Astrocyte (in vitro differentiated cells and primary cell): Measurements from ENCODE around the gene CRADD. TPM values are rescaled to one million over a fixed set of nuclear protein-coding genes. Genes with fewer than 3 reads are reported as not detected.

ENCODE experiments used
- DNase-seq: peaks from one replicate; pipeline ENCODE4 v3.0.0-alpha.2; 2010; ENCODE audit warnings: low read depth
- FAIRE-seq: peaks from 2 replicates; lab custom pipeline; 2011; peaks lifted over from hg19 to GRCh38; lab: Jason Lieb, UNC
- H2AFZ ChIP-seq: 2 replicates; pipeline ENCODE4 v1.6.0; 2012; ENCODE audit warnings: low read depth, low read length, inconsistent platforms
- H3K27ac ChIP-seq: 2 replicates; pipeline ENCODE4 v1.5.1; 2011; ENCODE audit warnings: low read depth, low read length, inconsistent platforms
- H3K27me3 ChIP-seq: 2 replicates; pipeline ENCODE4 v1.6.0; 2011; ENCODE audit warnings: low read length, inconsistent platforms; ENCODE audit not compliant: insufficient read depth
- H3K36me3 ChIP-seq: 2 replicates; pipeline ENCODE4 v1.5.1; 2011; ENCODE audit warnings: low read length, inconsistent platforms; ENCODE audit not compliant: insufficient read depth
- H3K4me1 ChIP-seq: 2 replicates; pipeline ENCODE4 v1.5.1; 2011; ENCODE audit warnings: low read length, inconsistent platforms; ENCODE audit not compliant: insufficient read depth
- H3K4me2 ChIP-seq: 2 replicates; pipeline ENCODE4 v1.6.0; 2012; ENCODE audit warnings: low read length, inconsistent platforms
- H3K4me3 ChIP-seq: 2 replicates; pipeline ENCODE4 v1.5.1; 2011; ENCODE audit warnings: low read depth, mild to moderate bottlenecking, low read length, inconsistent platforms; ENCODE audit not compliant: insufficient read depth
- H3K79me2 ChIP-seq: 2 replicates; pipeline ENCODE4 v1.6.0; 2012; ENCODE audit warnings: mild to moderate bottlenecking, low read length, inconsistent platforms; ENCODE audit not compliant: insufficient read depth
- H3K9ac ChIP-seq: 2 replicates; pipeline ENCODE4 v1.6.0; 2012; ENCODE audit warnings: mild to moderate bottlenecking, low read length, inconsistent platforms
- H3K9me3 ChIP-seq: 2 replicates; pipeline ENCODE4 v1.5.1; 2012; ENCODE audit warnings: low read depth, mild to moderate bottlenecking, low read length, inconsistent platforms; ENCODE audit not compliant: insufficient read depth
- H4K20me1 ChIP-seq: 2 replicates; pipeline ENCODE4 v1.6.0; 2012; ENCODE audit warnings: low read length, inconsistent platforms; ENCODE audit not compliant: insufficient read depth
- H3K27ac Mint-ChIP-seq: one replicate; pipeline ENCODE4 v1.8.0; 2021; ENCODE audit warnings: mild to moderate bottlenecking, mixed read lengths; ENCODE audit not compliant: unreplicated experiment
- H3K27me3 Mint-ChIP-seq: one replicate; pipeline ENCODE4 v1.8.0; 2021; ENCODE audit warnings: low read depth, mixed read lengths; ENCODE audit not compliant: unreplicated experiment
- H3K36me3 Mint-ChIP-seq: one replicate; pipeline ENCODE4 v1.8.0; 2021; ENCODE audit warnings: low read depth, mixed read lengths; ENCODE audit not compliant: unreplicated experiment
- H3K4me1 Mint-ChIP-seq: one replicate; pipeline ENCODE4 v1.8.0; 2021; ENCODE audit warnings: low read depth, mixed read lengths; ENCODE audit not compliant: unreplicated experiment
- H3K4me3 Mint-ChIP-seq: one replicate; pipeline ENCODE4 v1.8.0; 2021; ENCODE audit warnings: mild to moderate bottlenecking, moderate library complexity, mixed read lengths; ENCODE audit not compliant: unreplicated experiment
- H3K9me3 Mint-ChIP-seq: one replicate; pipeline ENCODE4 v1.8.0; 2021; ENCODE audit warnings: mild to moderate bottlenecking, mixed read lengths; ENCODE audit not compliant: unreplicated experiment
- CTCF ChIP-seq: IDR thresholded peaks from 2 replicates; pipeline ENCODE4 v1.5.1; 2011; ENCODE audit warnings: low read depth, mild to moderate bottlenecking, inconsistent platforms, low read length, moderate library complexity; ENCODE audit not compliant: insufficient read depth
- EZH2 ChIP-seq: IDR thresholded peaks from 2 replicates; pipeline ENCODE4 v1.6.1; 2012; ENCODE audit warnings: mild to moderate bottlenecking, low read length, inconsistent platforms; ENCODE audit not compliant: insufficient read depth
- total RNA-seq: library from RNA; stranded (reverse); gene quantifications from 2 replicates; pipeline ENCODE4 v1.2.1, GENCODE V29; 2021

Gene CRADD
- total RNA-seq, 1 donor from 2014 or later: 8.8 TPM

DNA sequence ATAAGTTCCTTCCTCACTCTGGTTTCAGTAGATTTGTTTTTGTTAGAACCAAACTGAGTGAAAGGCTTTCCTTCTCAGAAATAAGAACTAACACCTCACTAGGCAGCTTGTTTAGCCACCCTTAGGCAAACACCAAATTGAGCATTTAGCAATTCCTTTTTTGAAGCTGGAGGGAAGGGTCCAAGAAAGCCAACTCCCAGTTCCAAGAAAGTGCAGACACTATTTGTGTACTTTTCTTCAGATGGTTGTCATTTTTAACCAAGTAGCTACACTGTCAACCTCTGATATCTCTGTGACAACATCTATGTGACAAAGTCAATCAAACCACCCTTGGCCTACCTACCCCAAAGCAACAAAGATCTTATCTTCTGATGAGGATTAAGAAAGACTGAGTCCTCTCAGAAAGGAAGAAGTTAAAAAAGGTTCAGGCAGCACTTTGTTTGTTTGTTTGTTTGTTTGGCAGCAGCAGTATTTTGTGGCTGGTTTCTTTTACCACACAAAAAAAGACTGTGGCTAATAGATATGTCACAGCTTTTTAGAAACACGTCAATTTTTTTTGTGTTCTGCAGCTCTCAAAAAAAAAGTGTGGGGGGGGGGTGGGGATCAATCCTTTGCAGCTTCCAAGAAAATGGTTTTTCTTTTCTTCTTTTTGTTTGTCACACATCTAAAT lies 203.8 kb downstream of the CRADD start:
- Histone ChIP-seq H3K27me3 (no peaks in the 10 kb centered on the region), H4K20me1 (no peaks in the 10 kb centered on the region), H2AFZ (no peak overlapping the region), H3K4me2 (no peak overlapping the region), H3K79me2 (no peaks in the 10 kb centered on the region), H3K4me3 (no peak overlapping the region), H3K4me1 (peaks cover 39% of the 10 kb centered on the region), H3K36me3 (no peaks in the 10 kb centered on the region), H3K9ac (no peak overlapping the region), H3K27ac (peak overlapping the region; percentile 33), H3K9me3 (no peaks in the 10 kb centered on the region)
- Mint-ChIP-seq H3K27ac (no peak overlapping the region), H3K9me3 (peaks cover 3% of the 10 kb centered on the region), H3K27me3 (peaks cover 1% of the 10 kb centered on the region), H3K36me3 (peaks cover 2% of the 10 kb centered on the region), H3K4me3 (no peak overlapping the region), H3K4me1 (peaks cover 15% of the 10 kb centered on the region)
- no peak for FAIRE-seq
- DNase-seq: no peak
- TF ChIP-seq EZH2 (no peak), CTCF (no peak)

DNA sequence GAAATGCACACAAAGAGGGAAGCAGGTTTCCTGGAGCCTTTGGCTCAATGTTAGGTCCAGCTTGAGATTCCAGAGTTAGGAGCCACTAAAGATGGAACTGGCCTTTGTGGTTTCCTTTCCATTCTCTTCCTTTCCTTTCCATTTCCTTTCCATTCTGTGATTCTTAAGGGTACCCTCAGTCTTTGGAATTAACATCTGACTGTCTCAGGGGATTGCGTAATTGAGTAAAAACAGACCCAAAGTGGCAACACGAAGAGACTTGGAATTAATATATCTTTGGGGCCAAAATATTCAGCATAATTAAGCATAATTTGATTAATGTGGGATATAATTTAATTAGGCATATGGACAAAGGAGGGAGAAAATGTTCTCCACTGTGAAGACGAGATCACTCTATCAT lies 205.6 kb downstream of the CRADD start:
- no peaks in the 10 kb centered on the region for H3K36me3 ChIP-seq
- no peak overlapping the region for H3K27ac ChIP-seq
- no peak for TF ChIP-seq EZH2
- no peak for TF ChIP-seq CTCF
- DNase-seq (no peak), FAIRE-seq (no peak)
- H3K4me1 ChIP-seq: peaks cover 48% of the 10 kb centered on the region
- no peaks in the 10 kb centered on the region for H3K79me2 ChIP-seq
- no peak overlapping the region for H2AFZ ChIP-seq
- H4K20me1 ChIP-seq: no peaks in the 10 kb centered on the region
- H3K27me3 ChIP-seq: no peaks in the 10 kb centered on the region
- Mint-ChIP-seq H3K36me3 (peaks cover 2% of the 10 kb centered on the region), H3K9me3 (peaks cover 3% of the 10 kb centered on the region), H3K27ac (no peak overlapping the region), H3K4me1 (peaks cover 21% of the 10 kb centered on the region), H3K27me3 (peaks cover 2% of the 10 kb centered on the region), H3K4me3 (no peak overlapping the region)
- no peaks in the 10 kb centered on the region for H3K9me3 ChIP-seq
- no peak overlapping the region for H3K4me2 ChIP-seq
- H3K4me3 ChIP-seq: no peak overlapping the region
- no peak overlapping the region for H3K9ac ChIP-seq

DNA sequence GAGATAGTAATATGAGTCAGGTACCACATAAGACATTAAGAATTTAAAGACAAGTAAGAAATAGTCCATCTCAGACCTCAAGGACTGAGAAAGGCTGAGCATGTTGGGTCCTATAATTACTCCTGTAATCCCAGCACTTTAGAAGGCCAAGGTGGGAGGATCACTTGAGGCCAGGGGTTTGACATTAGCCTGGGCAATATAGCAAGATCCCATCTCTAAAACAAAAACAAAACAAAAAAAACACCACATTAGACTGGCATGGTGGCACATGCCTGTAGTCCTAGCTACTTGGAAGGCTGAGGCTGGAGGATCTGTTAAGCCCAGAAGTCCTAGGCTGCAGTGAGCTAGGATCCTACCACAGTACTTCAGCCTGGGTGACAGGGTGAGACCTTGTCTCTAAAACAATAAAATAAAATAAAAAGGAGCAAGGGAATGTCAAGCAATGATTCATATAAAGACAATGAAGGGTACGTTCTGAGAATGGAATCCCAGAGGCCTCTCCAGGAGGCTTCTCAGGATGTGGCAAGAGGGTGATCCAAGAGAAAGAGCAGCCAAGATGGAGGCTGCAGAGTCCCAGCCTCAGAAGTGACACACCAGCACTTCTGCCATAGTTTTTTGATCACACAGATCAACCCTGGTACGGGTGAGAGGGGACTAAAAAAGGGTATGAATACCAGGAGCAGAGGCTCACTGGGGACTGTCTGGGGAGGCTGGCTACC lies 206.4 kb downstream of the CRADD start:
- Histone ChIP-seq H3K9ac (peak overlapping the region; percentile 41), H3K36me3 (no peaks in the 10 kb centered on the region), H3K4me1 (peaks cover 48% of the 10 kb centered on the region), H3K27ac (peak overlapping the region; percentile 67), H3K27me3 (no peaks in the 10 kb centered on the region), H3K9me3 (no peaks in the 10 kb centered on the region), H2AFZ (no peak overlapping the region), H4K20me1 (no peaks in the 10 kb centered on the region), H3K79me2 (no peaks in the 10 kb centered on the region), H3K4me3 (no peak overlapping the region), H3K4me2 (peak overlapping the region; percentile 38)
- Mint-ChIP-seq H3K36me3 (peaks cover 2% of the 10 kb centered on the region), H3K9me3 (peaks cover 5% of the 10 kb centered on the region), H3K4me3 (no peak overlapping the region), H3K27ac (peak overlapping the region; percentile 44), H3K27me3 (peaks cover 5% of the 10 kb centered on the region), H3K4me1 (peaks cover 21% of the 10 kb centered on the region)
- DNase-seq: peak; percentile 84
- TF ChIP-seq EZH2 (no peak), CTCF (no peak)
- no peak for FAIRE-seq
